ENCODE data around the gene ATXN2.
"Not testable (repeated sequence)": the region's sequence is repeated elsewhere in the genome, so short reads cannot be mapped to it uniquely, and the experiment has no call there.

The ATXN2 gene

DNA sequence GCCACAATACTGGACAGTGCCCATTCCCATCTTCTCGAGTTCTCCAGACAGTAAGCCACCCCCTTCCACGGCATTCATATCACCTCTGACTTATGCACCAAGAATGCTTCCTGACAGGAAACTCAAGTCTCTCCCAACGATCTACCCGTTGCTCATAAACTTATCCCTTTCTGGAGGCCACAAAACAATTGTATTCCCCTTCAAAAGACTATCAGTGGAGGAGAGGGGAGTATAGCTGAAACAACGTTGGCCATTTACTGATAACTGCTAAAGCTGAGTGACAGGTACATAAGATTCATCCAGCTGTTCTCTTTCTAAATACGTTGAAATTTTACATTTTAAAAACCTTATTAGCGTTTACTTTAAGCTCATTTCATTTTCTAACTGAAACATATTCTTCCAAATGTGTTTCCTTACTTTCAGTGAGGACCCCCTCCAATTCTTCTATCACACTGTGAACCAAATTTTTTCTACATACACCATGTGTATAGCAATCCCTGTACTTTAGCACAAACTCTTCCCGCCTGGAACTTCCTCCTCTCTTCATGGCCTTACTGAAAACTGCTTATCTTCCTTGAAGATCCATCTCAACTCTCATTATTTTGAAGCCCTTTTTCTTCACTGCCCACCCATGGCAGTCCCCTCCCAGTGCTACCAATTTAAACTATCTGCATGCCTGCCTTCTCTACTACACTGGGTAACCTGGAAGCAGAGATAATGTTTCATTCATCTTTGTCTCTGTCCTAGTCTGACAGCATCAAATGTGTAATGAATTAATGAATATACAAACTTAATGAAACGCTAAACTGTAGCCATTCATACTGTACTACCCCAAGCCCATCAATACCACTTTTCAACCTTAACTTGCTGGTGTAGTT, 28.8 kb downstream of the ATXN2 start:
- no peak for DNase-seq

DNA sequence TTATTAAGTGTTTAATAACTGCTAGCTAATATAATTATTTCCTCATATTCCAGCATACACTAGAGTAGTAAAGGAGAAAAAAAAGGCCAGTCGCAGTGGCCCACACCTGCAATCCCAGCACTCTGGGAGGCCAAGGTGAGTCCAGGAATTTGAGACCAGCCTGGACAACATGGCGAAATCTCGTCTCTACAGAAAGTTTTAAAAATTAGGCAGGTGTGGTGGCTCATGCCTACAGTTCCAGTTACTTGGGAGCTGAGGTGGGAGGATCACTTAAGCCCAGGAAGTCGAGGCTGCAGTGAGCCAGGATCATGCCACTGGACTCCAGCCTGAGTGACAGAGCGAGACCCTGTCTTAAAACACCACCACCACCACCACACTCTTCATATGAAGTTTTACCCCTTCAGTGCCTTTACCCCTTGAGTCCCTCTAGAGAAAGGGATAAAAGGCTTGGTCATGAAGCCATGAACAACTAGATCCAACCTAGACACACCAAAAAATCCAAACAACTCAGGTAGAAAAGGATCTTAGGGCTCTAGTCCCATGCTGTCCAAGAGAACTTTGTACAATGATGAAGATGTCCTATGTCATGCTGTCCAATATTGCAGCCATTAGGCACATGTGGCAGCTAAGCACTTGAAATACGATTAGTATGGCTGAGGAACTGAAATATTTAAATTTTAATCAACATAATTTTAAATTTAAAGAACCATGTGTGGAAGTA, 29.6 kb downstream of the ATXN2 start:
- no peak for DNase-seq

DNA sequence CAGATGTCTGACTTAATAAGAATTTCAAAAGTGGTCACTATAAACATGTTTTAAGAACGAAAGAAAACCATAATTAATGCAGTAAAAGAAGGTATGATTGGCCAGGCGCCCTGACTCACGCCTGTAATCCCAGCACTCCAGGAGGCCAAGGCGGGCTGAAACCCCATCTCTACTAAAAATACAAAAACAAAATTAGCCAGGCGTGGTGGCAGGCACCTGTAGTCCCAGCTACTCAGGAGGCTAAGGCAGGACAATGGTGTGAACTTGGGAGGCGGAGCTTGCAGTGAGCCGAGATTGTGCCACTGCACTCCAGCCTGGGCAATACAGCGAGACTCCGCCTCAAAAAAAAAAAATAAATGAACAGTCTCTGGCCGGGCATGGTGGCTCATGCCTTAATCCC, 38.3 kb downstream of the ATXN2 start:
- DNase-seq: not testable (repeated sequence)

DNA sequence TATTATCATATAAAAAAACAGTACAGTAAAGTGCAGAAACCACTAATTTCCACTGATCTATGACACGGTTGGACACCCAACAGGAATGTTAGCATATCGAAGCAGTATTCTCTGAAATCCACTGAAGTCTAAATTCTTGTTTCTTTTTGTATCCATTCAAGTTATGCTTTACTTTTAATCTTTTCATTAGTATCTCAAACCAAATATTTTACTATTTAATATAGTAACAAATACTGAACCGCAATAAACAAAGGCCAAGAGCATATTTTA, 41.1 kb downstream of the ATXN2 start:
- DNase-seq: no peak

DNA sequence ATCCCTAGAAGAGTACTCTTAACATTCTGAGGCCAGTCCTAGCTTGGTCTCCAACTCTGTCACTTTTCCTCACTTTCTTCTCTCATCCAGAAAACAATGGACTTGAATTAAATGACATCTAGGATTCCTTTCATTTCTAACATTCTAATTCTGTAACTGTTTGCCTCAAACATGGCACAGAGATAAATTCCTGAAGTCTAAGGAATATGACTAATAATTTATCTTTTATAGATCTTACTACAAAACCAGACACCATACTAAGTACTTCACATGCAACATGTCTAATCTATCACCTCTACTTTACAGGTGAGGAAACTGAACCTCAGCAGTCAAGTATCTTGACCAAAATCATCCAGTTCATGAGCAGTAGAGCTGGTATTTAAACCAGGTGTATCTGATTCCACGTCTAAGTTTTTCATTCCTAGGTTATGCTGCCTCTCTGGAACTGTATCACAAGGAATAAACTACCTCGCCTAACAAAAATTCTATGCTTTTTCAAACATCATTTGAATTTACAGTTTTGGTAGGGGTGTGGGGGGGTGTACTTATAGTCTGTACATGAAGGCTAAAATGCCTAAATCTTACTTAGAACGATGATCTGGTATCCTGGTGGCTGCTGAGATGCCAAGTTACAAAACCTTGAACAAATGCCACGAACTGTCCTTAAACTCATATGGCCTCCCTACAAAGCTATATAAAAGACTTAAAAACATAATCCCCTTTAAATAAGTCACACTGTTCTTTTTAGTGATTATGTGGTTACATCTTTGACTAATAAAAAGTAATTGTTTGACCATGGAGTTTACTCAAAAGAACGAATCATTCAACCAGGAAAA, 41.6 kb downstream of the ATXN2 start:
- no peak for DNase-seq

DNA sequence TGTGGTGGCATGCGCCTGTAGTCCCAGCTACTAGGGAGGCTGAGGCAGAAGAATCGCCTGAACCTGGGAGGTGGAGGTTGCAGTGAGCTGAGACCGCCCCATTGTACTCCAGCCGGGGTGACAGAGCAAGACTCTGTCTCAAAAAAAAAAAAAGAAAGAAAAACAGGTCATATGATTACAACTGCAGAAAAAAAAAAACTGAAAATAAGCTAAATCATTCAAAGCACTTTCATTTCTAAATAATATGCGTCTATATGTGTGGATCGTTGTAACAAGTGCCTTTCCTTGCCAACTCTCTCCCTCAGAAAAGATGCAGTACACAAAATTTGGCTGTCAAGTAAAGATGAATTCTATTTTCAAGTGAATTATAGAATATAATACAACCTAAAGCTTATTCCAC, 42.4 kb downstream of the ATXN2 start:
- DNase-seq: no peak

DNA sequence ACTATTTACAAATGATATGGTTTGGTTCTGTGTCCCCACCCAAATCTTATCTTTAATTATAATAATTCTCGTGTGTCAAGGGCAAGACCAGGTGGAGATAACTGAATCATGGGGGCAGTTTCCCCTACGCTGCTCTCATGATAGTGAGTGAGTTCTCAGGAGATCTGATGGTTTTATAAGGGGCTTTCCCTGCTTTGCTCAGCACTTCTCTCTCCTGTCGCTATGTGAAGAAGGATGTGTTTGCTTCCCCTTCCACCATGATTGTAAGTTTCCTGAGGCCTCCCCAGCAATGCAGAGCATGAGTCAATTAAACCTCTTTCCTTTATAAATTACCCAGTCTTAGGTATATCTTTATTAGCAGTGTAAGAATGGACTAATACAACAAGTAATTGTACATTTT, 43.8 kb downstream of the ATXN2 start:
- not testable (repeated sequence) for DNase-seq

DNA sequence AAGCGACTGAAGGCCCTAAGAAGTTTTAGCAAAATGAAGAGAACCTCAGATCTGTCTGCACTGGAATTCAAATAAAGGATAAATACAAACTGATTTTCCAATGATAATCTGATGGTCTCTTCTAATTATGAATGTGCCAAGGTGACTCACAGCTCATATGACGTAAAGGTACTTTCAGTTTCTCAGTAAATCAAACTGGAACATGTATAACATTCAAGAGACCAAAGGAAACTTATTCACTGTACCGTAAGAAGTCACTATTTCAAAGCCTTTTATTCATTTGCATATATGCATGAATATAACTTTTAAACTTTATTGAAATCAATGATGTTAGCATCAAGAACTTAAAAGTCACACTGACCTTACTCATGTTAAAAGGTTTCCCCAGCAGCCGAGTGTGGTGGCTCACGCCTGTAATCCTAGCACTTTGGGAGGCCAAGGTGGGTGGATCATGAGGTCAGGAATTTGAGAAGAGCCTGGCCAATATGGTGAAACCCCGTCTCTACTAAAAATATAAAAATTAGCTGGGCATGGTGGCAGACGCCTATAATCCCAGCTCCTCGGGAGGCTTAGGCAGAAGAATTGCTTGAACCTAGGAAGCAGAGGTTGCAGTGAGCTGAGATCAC, 52.2 kb downstream of the ATXN2 start:
- peak; percentile 15 for DNase-seq

DNA sequence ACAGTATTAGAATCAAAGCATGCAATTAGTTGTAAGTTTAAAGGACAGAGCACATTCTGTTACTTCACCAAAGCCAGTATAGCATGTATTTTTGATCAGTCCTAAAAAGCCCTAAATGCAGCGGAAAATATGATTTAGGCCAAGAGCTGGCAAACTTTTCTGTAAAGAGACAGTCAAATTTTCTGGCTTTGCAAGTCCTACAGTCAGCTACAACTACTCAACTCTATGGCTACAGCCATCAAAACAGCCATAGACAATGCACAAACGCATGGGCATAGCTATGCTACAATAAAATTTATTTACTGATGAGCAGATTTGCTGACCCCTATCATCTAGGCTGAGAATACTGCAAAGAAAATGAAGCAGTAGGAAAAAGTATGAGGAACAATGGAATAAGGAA, 52.9 kb downstream of the ATXN2 start:
- DNase-seq: no peak

DNA sequence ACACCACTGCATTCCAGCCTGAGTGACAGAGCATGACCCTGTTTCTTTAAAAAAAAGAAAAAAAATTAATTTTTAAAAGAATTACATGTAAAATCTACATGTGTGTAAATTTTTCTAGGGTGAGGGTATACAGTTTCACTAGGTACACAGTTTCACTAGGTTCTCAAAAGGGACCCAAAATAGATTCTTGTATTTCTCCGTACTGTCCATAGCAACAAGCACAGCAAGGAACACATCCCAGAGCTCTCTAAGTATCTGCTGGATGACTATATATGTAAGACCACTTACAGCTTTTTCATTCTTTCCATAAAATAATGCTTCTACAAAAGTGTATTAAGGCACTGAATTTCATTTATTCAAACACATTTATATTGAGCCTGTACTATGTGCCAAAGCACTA, 55.1 kb downstream of the ATXN2 start:
- DNase-seq: no peak

DNA sequence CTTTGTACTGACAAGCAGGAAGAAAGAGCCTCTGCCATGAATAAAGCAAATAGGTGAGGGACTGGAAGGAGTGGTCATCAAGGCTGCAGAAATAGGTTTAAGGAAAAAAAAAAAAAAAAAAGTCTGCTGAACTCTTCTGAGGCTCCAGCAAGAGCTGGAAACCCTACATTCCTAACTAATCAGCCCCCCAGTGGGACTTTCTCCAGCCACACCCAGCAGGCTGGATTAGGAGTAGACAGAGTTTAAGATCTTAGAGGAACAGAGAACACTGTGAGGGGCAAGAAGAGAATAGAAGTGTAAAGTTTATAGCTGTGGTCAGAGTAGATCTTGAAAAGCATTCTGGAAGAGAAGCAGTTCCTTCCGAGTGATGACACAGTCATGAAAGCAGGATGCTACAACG, 66.4 kb downstream of the ATXN2 start:
- DNase-seq: no peak

DNA sequence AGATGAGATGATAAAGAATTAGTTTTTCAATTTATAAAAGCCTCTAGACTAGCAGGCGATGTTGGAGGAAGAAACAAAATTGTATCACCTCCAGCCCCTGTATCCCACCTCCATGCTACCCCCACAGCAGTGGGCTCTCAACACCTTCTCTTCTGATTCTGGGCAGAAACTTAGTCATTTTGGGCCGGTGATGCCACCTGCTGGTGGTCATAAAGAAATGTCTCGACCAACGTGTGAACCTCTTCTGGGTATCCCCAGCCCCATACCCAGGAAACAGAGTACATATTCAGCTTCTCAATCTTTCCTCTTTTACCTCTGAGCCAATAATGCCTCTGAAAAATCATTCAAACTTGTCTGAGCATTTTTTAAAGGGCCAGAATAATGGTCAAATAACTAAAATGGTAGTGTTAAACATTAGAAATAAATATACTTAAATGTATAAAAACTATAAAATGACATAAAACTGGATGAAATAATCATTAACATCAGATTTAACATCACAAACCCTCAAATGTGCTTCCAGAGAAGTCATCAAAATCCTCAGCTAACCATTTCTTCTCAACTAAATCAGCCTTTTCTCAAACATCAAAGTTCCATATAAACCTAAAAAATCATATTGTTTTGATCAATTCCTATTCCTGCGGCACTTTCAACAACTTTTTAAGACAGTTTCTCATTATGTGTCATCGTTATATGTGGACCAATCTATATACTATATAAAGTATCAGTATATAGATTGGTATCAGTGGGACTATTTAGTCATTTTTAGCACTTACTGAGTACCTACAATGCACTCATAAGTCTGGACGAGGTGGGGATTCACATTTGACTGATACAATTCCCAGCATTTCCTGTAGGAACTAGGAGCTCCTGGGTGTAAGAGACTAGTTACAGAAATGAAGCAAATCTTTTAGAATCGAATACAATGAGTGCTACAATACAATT, 69.4 kb downstream of the ATXN2 start:
- peak; percentile 54 for DNase-seq

DNA sequence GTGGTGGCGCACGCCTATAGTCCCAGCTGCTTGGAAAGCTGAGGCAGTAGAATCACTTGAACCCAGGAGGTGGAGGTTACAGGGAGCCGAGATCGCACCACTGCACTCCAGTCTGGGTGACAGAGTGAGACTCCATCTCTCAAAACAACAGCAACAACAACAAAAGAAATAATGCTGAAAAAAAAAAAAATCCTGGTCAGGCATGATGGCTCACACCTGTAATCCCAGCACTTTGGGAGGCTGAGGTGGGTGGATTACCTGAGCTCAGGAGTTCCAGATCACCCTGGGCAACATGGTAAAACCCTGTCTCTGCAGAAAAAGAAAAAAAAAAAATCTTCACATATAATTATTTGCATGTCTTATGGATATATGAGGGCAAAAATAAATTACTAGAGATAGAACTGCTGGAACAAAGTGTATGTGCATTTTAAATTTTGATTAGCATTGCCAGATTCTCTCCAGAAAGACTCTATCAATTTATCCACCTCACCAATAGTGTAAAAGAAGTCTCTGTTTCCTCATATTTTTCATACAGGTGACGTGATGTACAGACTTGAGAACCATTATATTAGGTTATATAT, 75.4 kb downstream of the ATXN2 start:
- no peak for DNase-seq

DNA sequence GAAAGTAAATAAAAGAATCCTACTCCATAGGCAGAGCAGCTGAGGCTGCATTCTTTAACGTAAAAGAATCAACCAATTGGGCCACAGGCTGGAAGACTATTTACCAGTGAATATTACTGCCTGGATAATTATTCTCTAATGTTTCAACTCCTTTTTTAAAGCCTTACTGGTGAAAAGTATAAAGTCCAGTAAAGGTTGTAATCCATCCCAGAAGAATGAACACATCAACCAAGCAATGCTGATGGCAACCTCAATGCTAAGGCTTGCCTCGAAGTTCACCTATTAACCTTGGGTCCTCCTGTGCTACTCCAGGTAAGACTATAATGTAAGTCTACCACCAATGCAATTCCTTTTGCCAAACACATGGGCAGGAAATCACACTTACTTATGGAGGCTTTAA, 77.3 kb downstream of the ATXN2 start:
- DNase-seq: no peak

DNA sequence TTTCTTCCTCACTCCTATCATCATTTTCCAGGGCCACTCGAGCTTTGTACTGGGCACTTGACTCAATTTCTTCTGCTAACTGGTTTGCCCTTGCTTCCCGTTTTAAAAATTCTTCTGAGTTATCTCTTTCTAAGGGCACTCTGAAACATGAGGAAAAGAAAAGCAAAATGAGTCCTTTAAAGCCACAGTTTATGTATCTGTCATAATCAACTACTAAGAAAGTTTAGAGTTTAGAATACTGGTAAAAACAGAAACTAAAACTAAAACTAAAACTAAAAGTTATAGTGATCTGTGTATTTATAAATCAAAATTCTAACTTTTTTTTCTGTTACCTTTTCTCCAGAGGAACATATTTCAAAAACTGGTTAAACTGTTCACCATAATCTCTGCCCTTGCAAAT, 79.2 kb downstream of the ATXN2 start:
- DNase-seq: no peak

DNA sequence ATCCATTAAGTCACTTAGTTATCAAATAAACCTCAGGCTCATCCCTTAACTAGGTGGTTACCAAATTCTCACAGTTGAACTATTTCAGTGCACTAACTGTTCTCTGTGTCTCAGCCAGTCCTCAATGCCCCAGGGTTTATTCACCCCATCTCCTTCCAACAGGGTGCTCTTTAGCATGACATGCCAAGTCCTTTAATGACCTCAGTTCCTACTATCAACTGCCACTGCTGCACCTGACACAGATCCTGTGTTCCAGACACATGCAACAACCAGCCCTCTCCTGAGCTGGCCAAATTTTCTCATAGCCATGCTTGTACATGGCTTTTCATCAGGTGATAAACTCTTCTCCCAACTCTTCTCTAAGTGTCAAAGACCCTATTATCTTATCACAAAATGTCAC, 80.0 kb downstream of the ATXN2 start:
- DNase-seq: no peak

DNA sequence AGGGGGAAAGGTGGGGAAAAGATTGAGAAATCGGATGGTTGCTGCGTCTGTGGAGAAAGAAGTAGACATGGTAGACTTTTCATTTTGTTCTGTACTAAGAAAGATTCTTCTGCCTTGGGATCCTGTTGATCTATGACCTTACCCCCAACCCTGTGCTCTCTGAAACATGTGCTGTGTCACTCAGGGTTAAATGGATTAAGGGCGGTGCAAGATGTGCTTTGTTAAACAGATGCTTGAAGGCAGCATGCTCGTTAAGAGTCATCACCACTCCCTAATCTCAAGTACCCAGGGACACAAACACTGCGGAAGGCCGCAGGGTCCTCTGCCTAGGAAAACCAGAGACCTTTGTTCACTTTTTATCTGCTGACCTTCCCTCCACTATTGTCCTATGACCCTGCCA, 91.4 kb downstream of the ATXN2 start:
- not testable (repeated sequence) for DNase-seq

DNA sequence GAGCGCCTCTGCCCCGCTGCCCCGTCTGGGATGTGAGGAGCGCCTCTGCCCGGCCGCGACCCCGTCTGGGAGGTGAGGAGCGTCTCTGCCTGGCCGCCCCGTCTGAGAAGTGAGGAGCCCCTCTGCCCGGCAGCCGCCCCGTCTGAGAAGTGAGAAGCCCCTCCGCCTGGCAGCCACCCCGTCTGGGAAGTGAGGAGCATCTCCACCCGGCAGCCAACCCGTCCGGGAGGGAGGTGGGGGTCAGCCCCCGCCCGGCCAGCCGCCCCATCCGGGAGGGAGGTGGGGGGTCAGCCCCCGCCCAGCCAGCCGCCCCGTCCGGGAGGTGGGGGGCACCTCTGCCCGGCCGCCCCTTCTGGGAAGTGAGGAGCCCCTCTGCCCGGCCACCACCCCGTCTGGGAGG, 91.9 kb downstream of the ATXN2 start:
- DNase-seq: not testable (repeated sequence)

DNA sequence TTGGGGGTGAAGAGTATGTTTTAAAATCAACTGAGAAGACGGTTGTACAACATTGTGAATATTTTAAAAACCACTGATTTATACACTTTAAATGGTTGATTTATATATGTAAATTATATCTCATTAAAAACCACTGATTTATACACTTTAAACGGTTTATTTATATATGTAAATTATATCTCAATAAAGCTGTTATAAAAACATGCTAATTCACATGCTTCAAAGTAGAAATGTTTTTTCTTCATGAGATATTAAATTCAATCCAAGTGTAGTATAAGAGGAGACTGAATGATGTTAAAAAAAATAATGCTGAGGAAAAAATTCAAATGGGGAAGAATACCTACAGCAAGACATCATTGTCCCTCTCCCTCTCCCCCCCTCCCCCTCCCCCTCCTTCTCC, 92.9 kb downstream of the ATXN2 start:
- no peak for DNase-seq

DNA sequence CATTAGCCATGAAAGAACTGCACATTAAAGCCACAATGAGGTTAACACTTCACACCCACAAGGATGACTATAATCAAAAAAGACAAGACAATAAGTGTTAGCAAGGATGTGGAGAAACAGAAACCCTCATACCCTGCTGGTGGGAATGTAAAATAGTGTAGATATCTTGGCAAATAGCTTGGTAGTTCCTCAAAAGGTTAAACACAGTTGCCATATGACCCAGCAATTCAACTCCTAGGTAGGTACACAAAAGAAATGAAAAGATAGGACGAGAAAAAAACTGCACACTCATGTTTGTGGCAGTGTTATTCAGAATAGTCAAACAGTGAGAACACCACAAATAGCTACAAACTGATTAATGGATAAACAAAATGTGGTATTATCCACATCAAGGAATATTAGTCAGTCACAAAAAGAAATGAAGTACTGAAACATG, 93.5 kb downstream of the ATXN2 start:
- no peak for DNase-seq

DNA sequence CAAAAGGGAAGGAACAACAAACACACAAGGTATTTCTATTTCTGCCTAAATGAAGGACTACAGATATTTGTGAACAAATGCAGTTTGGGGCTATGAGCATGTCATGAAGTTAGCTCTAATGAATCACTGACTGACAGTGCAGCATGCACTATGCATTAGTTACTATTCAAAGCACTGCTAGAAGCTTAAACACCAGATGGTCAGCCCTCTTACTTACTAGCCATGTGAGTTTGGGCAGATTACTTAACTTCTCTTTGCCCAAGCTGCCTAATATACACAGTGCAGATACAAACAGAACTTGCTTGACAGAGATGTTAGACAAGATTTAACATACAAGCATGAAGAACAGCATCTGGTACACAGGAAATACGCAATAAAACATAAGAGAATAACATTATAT, 96.0 kb downstream of the ATXN2 start:
- no peak for DNase-seq

DNA sequence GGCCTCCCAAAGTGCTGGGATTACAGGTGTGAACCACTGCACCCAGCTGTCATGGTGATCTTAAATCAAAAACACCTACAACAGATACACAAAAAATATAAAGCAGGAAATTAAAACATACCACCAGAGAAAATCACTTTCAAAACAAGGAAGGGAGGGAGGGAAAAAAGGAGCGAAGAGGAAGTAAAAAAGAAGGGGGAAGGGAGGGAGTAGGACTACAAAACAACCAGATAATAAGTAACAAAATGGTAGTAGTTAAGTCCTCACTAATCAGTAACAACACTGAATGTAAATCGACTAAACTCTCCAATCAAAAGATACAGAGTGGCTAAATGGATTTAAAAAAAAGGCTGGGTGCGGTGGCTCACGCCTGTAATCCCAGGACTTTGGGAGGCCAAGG, 104.4 kb downstream of the ATXN2 start:
- DNase-seq: no peak
